SIG-M5 treated with dmso at 0.1 percent for 504 hours (cell line): ENCODE data around the gene LIPC.

Experiments
- DNase-seq: peaks from one replicate; lab custom pipeline; 2025; ENCODE audit not compliant: unreplicated experiment; lab: John Stamatoyannopoulos, UW

LIPC gene

GRCh38 chr15:58490888-58491473 lies 59.2 kb downstream of the LIPC start:
- no peak for DNase-seq

GRCh38 chr15:58491499-58492202 lies 59.9 kb downstream of the LIPC start:
- DNase-seq, result no peak

GRCh38 chr15:58492661-58493397 lies 61.0 kb downstream of the LIPC start:
- no peak for DNase-seq

DNA sequence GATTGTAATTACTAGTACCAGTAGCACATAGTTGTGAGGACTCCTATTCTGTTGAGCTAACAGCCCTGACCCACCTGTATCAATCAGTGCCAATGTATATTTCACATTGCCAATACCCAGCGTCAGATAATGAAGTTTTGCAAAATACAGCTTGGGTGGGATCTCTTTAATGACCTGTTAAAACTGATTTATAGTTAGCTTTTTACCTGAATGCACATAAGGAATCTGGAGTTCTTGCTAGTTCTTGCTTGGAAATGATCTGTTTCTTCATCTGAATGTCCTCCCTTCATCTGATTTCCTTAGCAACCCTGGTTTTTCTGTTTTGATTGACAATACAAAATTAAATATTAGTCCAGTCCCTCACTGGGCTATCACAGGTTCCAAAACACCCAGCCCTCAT lies 62.8 kb downstream of the LIPC start:
- DNase-seq, result no peak

DNA sequence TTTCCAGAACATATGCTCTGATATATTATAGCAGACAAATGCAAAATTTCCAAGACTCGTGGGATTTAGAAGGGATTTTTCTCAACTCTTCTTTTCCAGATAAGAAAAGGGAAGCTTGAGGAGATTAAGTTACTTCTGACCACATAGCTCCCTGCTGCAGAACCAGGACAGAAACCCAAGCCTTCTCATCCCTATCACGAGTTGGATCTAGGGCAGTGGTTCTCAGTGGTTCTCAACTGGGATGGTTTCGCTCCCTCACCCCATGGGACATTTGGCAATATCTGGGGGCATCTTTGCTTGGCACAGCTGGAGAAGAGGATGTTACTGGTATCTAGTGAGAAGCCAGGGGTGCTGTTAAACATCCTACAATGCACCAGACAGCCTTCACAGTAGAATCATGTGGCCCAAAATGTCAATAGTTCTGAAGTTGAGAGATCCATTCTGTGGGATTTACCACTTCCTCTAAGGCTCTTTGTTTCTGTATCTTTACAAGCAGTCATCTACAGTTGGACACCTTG lies 64.2 kb downstream of the LIPC start:
- DNase-seq, result no peak

GRCh38 chr15:58497046-58497785 lies 65.4 kb downstream of the LIPC start:
- DNase-seq, result no peak

GRCh38 chr15:58498821-58499580 lies 67.2 kb downstream of the LIPC start:
- DNase-seq, result no peak

DNA sequence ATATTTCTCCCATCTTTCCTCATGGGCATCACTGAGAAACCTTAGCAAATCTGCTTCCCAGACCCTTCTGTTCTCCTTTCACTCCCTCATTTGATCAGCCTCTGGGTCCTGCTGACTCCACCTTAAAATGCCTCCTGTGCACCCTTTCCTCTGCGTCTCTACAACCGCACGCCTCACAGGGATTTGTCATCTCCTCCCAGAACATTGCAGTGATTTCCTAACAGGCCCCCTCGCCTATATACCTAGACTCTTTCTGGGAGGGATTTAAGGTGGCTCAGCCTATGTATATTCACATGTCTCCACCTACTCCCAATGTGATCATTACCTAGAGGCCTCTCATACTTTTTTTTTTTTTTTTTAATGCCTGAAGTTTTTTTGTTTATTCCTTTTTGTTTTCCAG lies 69.2 kb downstream of the LIPC start:
- no peak for DNase-seq

- DNase-seq, result no peak
These were observed 69.9 kb downstream of the LIPC start for GRCh38 chr15:58501636-58502188.

- DNase-seq, result no peak
These were observed 71.6 kb downstream of the LIPC start for GRCh38 chr15:58503139-58504027.

GRCh38 chr15:58504674-58505234 lies 73.0 kb downstream of the LIPC start:
- DNase-seq, result no peak

DNA sequence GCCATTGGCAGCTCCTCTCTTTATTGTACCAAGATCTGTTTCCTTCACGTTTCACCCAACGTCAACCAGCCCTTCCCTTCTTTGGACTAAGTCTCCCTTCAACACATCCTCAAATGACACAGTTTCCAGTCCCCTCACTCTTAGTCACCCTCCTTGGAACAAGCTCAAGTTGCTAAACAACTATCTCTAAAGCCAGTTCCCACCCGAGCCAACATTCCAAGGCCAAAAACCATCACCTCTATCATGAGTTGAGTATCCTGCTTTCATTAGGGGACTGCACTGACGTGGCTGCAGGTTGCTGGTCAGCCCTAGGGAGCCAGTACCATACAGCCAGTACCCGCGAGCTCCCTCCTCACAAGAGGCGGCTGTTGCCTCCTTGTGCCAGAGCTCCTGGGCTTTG lies 73.8 kb downstream of the LIPC start:
- DNase-seq, result no peak

DNA sequence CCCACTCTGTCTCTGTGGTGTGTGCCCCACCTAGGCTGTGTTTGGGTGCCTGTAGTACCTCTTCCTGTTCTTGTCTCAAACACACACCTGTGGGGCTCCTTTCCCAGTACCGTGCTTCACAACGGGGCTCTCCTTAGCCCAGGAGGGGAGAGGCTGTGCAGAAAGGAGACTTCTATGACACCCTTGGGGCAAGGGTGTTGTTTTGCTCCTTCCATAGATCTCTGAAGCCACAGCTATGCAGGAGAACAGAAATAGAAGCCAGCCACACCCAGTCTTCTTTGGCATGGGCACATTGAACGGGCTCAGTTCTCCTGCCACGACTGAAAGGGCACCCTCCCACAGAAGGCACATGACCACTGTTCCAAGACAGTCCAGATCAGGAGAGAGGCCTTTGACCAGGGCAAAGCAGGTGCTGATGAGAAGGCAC lies 74.3 kb downstream of the LIPC start:
- no peak for DNase-seq

DNA sequence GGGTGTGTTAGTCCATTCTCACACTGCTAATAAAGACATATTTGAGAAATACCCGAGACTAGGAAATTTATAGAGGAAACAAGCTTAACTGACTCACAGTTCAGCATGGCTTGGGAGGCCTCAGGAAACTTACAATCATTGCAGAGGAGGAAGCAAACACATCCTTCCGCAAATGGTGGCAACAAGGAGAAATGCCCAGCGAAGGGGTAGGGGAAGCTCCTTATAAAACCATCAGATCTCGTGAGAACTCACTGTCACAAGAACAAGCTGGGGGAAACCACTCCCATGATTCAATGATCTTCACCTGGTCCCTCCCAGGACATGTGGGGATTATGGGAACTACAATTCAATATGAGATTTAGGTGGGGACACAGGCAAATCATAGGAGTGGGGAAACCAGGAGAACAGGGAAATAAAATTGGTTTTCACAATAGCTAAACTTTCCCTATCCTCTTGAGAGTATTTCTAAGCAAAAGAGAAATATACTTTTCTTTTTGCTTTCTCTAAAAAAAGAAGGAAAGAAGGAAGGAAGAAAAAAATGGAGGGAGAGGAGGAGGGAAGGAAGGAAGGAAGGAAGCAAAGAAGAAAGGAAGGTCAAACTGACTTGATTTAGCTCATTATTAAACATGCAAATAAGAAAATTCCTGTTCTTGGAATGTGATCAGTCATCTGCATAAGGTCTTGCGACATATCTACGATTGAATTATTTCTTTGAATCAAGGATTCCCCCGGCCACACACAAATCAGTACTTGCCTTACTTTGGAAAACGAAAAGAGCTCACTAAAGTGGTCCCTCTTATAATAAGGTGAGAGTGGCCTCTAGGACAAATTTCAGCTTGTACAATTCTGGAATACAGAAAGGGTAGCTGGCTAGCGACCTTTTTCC lies 75.2 kb downstream of the LIPC start:
- DNase-seq, result no peak

GRCh38 chr15:58509556-58509955 lies 77.8 kb downstream of the LIPC start:
- no peak for DNase-seq

- no peak for DNase-seq
These were observed 79.2 kb downstream of the LIPC start for GRCh38 chr15:58510715-58511598.

DNA sequence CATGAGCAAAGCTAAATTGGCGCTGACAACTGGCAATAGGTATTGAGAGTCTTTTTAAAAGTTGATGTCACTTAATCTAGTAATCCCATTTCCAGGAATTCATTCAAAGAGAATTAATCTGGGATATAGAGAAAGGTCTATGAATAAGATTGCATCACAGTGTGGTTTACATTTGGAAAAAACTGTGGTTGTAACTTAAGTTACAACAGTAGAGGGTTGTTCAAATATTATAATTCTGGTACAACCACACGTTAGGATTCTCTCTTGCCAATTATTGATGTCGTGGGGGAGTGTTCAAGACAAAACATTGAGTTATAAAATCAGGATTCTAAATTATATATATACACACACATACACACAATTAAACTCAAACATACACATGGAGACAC lies 79.8 kb downstream of the LIPC start:
- no peak for DNase-seq
